H1 (cell line): ENCODE data around the gene TMEM106A.
"Not testable (repeated sequence)": the region's sequence is repeated elsewhere in the genome, so short reads cannot be mapped to it uniquely, and the experiment has no call there.

Source experiments
- BACH1 ChIP-seq: IDR thresholded peaks from 2 replicates; pipeline ENCODE4 v1.6.1; 2012; ENCODE audit warnings: low read length, improper control_type of control experiment
- BRCA1 ChIP-seq: IDR thresholded peaks from 2 replicates; pipeline ENCODE4 v1.6.1; 2012; ENCODE audit warnings: low read depth, low read length, improper control_type of control experiment
- EZH2 ChIP-seq: fragments of 200-600 bp; sonication (generic); IDR thresholded peaks from 2 replicates; pipeline ENCODE4 v1.7.1; 2012; ENCODE audit warnings: low read depth, mild to moderate bottlenecking, moderate library complexity, low read length, inconsistent platforms; ENCODE audit not compliant: severe bottlenecking
- FOSL1 ChIP-seq: IDR thresholded peaks from 2 replicates; pipeline ENCODE4 v1.6.1; 2011; ENCODE audit warnings: mild to moderate bottlenecking, low read depth, low read length, moderate library complexity; ENCODE audit not compliant: insufficient read depth
- GABPA ChIP-seq: IDR thresholded peaks from 2 replicates; pipeline ENCODE4 v1.6.1; 2011; ENCODE audit warnings: mild to moderate bottlenecking, low read length, moderate library complexity, borderline replicate concordance; ENCODE audit not compliant: insufficient read depth
- JUND ChIP-seq: IDR thresholded peaks from 2 replicates; pipeline ENCODE4 v1.6.1; 2011; ENCODE audit warnings: mild to moderate bottlenecking, improper control_type of control experiment, low read length
- MAFK ChIP-seq: IDR thresholded peaks from 2 replicates; pipeline ENCODE4 v1.6.1; 2012; ENCODE audit warnings: low read depth, mild to moderate bottlenecking, improper control_type of control experiment, low read length
- MAX ChIP-seq: IDR thresholded peaks from 2 replicates; pipeline ENCODE4 v1.6.1; 2012; ENCODE audit warnings: inconsistent platforms
- POLR2A ChIP-seq, 2 experiments: IDR thresholded peaks; 1 replicate in 1 of 2; 2 replicates in 1 of 2; pipeline ENCODE4 v1.6.1; 2011; ENCODE audit warnings: low read depth in 2 of 2, low read length in 2 of 2, mild to moderate bottlenecking in 2 of 2; ENCODE audit errors: control extremely low read depth in 1 of 2
- POLR2AphosphoS5 ChIP-seq: IDR thresholded peaks from 2 replicates; pipeline ENCODE4 v1.6.1; 2011; ENCODE audit warnings: low read depth, low read length
- SIN3A ChIP-seq, 2 experiments: IDR thresholded peaks in 1 of 2; conservative IDR thresholded peaks in 1 of 2; 2 replicates each; pipeline ENCODE4 v1.6.1; 2011 to 2012; ENCODE audit warnings: low read length in 2 of 2, improper control_type of control experiment in 1 of 2, low read depth in 1 of 2, mild to moderate bottlenecking in 1 of 2
- TBP ChIP-seq: IDR thresholded peaks from 2 replicates; pipeline ENCODE4 v1.6.1; 2011; ENCODE audit warnings: low read depth, low read length, improper control_type of control experiment
- ZNF274 ChIP-seq: IDR thresholded peaks from 2 replicates; pipeline ENCODE4 v1.7.0; 2012; ENCODE audit warnings: low read length, borderline replicate concordance; ENCODE audit errors: extremely low read depth
- TF ChIP-seq, protein P1 (sequence below), 3 experiments: IDR thresholded peaks; 1 replicate in 2 of 3; 2 replicates in 1 of 3; pipeline versions ENCODE4 v1.5.1 to v1.6.1; 2011; ENCODE audit warnings: low read length in 3 of 3, mild to moderate bottlenecking in 3 of 3, inconsistent platforms in 2 of 3, low read depth in 1 of 3, moderate library complexity in 1 of 3; ENCODE audit not compliant: insufficient read depth in 1 of 3; ENCODE audit errors: control extremely low read depth in 1 of 3

- TF ChIP-seq, protein P1, sequence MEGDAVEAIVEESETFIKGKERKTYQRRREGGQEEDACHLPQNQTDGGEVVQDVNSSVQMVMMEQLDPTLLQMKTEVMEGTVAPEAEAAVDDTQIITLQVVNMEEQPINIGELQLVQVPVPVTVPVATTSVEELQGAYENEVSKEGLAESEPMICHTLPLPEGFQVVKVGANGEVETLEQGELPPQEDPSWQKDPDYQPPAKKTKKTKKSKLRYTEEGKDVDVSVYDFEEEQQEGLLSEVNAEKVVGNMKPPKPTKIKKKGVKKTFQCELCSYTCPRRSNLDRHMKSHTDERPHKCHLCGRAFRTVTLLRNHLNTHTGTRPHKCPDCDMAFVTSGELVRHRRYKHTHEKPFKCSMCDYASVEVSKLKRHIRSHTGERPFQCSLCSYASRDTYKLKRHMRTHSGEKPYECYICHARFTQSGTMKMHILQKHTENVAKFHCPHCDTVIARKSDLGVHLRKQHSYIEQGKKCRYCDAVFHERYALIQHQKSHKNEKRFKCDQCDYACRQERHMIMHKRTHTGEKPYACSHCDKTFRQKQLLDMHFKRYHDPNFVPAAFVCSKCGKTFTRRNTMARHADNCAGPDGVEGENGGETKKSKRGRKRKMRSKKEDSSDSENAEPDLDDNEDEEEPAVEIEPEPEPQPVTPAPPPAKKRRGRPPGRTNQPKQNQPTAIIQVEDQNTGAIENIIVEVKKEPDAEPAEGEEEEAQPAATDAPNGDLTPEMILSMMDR (IDR thresholded peaks at IDR 0.05; ENCODE audit: control extremely low read depth in 1 of 3, insufficient read depth in 1 of 3, low read depth in 1 of 3, low read length in 3 of 3), result not testable (repeated sequence)
- not testable (repeated sequence) for TF ChIP-seq SIN3A (conservative IDR thresholded peaks at IDR 0.05 in 1 of 2, IDR thresholded peaks at IDR 0.05 in 1 of 2; ENCODE audit: low read depth in 1 of 2, low read length in 2 of 2); TBP; MAX; POLR2A (IDR thresholded peaks at IDR 0.05; ENCODE audit: control extremely low read depth in 1 of 2, low read depth in 2 of 2, low read length in 2 of 2); BRCA1; GABPA; MAFK; POLR2AphosphoS5; FOSL1; EZH2; JUND; ZNF274; BACH1
Measured at GRCh38 chr17:43186656-43187055, 25.0 kb upstream of the TMEM106A start.
